Glutamatergic neuron (in vitro differentiated cells): Measurements from ENCODE around the gene COQ9. TPM values are rescaled to one million over a fixed set of nuclear protein-coding genes. Genes with fewer than 3 reads are reported as not detected.

Experiments used
- DNase-seq: peaks from one replicate; pipeline ENCODE4 v3.0.0; 2022
- H3K27ac Mint-ChIP-seq: one replicate; pipeline ENCODE4 v1.8.0; 2020; ENCODE audit warnings: mild to moderate bottlenecking, mixed read lengths, inconsistent platforms; ENCODE audit not compliant: unreplicated experiment
- H3K27me3 Mint-ChIP-seq: one replicate; pipeline ENCODE4 v1.8.0; 2020; ENCODE audit warnings: mild to moderate bottlenecking, moderate library complexity, mixed read lengths, inconsistent platforms; ENCODE audit not compliant: unreplicated experiment
- H3K36me3 Mint-ChIP-seq: one replicate; pipeline ENCODE4 v1.8.0; 2020; ENCODE audit warnings: mild to moderate bottlenecking, mixed read lengths, inconsistent platforms; ENCODE audit not compliant: unreplicated experiment
- H3K4me1 Mint-ChIP-seq: one replicate; pipeline ENCODE4 v1.8.0; 2020; ENCODE audit warnings: mild to moderate bottlenecking, low read depth, mixed read lengths, inconsistent platforms; ENCODE audit not compliant: unreplicated experiment
- H3K4me3 Mint-ChIP-seq: one replicate; pipeline ENCODE4 v1.8.0; 2020; ENCODE audit warnings: mild to moderate bottlenecking, mixed read lengths, inconsistent platforms; ENCODE audit not compliant: unreplicated experiment
- H3K9me3 Mint-ChIP-seq: one replicate; pipeline ENCODE4 v1.8.0; 2020; ENCODE audit warnings: mild to moderate bottlenecking, moderate library complexity, mixed read lengths, inconsistent platforms; ENCODE audit not compliant: unreplicated experiment
- CTCF ChIP-seq: fragments of 200-600 bp; sonication (generic); IDR thresholded peaks from one replicate; pipeline ENCODE4 v1.5.0; 2021; ENCODE audit not compliant: partially characterized antibody, unreplicated experiment
- total RNA-seq: library from RNA; stranded (reverse); fragmentation: NEBNext Ultra II Directional; extraction: Animal tissue kit (Norgen Biotek cat#: 25700); gene quantifications from one replicate; pipeline ENCODE4 v1.2.1, GENCODE V29; 2021; ENCODE audit not compliant: unreplicated experiment

COQ9 gene
- total RNA-seq, 1 donor from 2014 or later, result 45.1 TPM

- DNase-seq, result no peak
- Mint-ChIP-seq H3K4me3 (no peak overlapping the region), H3K4me1 (peaks cover 29% of the 10 kb centered on the region), H3K9me3 (peaks cover 3% of the 10 kb centered on the region), H3K36me3 (no peaks in the 10 kb centered on the region), H3K27ac (no peak overlapping the region), H3K27me3 (peaks cover 1% of the 10 kb centered on the region)
- no peak for TF ChIP-seq CTCF
These were observed 57.9 kb downstream of the COQ9 start for GRCh38 chr16:57505169-57505568.

GRCh38 chr16:57507136-57508034, 60.1 kb downstream of the COQ9 start:
- H3K4me3 Mint-ChIP-seq, result peak overlapping the region; percentile 54
- DNase-seq, result no peak
- H3K27ac Mint-ChIP-seq, result peak overlapping the region; percentile 68
- H3K9me3 Mint-ChIP-seq, result no peaks in the 10 kb centered on the region
- no peak for TF ChIP-seq CTCF
- peaks cover 1% of the 10 kb centered on the region for H3K27me3 Mint-ChIP-seq
- peaks cover 28% of the 10 kb centered on the region for H3K4me1 Mint-ChIP-seq
- no peaks in the 10 kb centered on the region for H3K36me3 Mint-ChIP-seq

- Mint-ChIP-seq H3K27me3 (peaks cover 1% of the 10 kb centered on the region), H3K4me3 (no peak overlapping the region), H3K4me1 (peaks cover 21% of the 10 kb centered on the region), H3K9me3 (no peaks in the 10 kb centered on the region), H3K27ac (no peak overlapping the region), H3K36me3 (no peaks in the 10 kb centered on the region)
- no peak for DNase-seq
- no peak for TF ChIP-seq CTCF
These were observed 60.8 kb downstream of the COQ9 start for GRCh38 chr16:57508035-57508425.

- no peak overlapping the region for H3K27ac Mint-ChIP-seq
- H3K4me1 Mint-ChIP-seq, result peaks cover 15% of the 10 kb centered on the region
- no peaks in the 10 kb centered on the region for H3K9me3 Mint-ChIP-seq
- H3K4me3 Mint-ChIP-seq, result no peak overlapping the region
- no peak for TF ChIP-seq CTCF
- DNase-seq, result no peak
- H3K36me3 Mint-ChIP-seq, result no peaks in the 10 kb centered on the region
- H3K27me3 Mint-ChIP-seq, result peaks cover 1% of the 10 kb centered on the region
These were observed 62.1 kb downstream of the COQ9 start for GRCh38 chr16:57509231-57509923.
